Ammon's horn (tissue), 1 donor: ENCODE measurements around the gene GPC3.
A peak's percentile ranks its signal among the peaks of the same experiment; 100 is the strongest.
"Not testable (repeated sequence)": the region's sequence is repeated elsewhere in the genome, so short reads cannot be mapped to it uniquely, and the experiment has no call there.

ENCODE experiments used
- DNase-seq: peaks from one replicate; pipeline ENCODE4 v3.0.0-alpha.2; 2016; ENCODE audit warnings: low spot score

Gene GPC3

DNA sequence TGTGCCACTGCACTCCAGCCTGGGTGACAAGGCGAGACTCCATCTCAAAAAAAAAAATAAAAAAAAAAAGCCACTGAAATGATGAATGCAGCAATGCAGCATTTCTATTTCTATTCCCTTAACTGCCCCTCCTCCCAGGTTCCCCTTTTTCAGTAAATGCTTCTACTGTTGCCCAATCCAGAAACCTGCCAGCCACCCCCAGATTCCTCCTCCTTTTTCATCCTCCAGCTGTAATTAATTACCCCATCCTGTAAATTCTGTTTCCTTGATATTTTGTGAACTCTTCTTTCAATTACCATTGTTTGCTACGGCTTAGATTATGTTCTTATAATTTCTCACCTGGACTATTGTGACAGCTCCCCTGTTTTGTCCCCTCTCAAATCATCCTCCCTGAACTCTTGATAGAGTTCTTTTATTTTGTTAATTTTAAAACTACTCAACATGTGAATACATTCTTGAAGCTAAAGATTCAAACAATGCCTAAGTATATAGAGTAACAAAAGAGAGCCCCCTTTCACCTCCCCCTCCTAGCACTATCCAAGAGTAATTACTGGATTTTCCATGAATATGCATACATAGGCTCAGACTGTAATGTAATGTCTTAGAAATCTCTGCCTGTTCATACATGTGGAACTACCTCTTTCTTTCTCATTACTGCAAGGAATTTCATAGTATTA is 429.5 kb downstream of the GPC3 start:
- no peak for DNase-seq

GRCh38 chrX:133550665-133551485 is 434.5 kb downstream of the GPC3 start:
- DNase-seq = no peak

DNA sequence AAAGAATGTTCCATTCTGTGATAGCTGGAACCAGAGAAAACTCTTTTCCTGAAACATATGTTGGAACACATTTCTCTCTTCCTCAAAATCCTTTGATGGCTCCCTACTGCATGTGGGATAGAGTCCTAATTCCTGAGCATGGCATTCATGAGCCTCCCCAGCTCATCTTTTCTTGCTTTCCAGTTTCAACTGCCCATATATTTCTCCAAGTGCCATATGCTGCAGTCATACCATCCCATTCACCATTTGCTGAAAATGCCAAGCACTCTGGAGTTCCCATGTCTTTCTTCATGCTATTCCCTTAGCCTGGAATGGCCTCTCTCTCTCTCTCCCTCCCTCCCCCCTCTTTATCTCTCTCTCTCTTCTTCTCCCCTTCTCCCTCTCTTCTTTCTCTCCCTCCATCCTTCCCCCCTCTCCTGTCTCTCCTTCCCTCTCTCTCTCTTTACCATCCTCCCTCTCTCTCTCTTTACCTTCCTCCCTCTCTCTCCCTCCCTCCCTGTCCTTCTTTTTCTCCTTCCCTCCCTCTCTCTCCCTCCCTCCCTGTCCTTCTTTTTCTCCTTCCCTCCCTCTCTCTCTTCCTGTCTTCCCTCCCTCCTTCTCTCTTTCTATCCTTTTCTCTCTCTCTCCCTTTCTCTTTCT is 436.0 kb downstream of the GPC3 start:
- no peak for DNase-seq

DNA sequence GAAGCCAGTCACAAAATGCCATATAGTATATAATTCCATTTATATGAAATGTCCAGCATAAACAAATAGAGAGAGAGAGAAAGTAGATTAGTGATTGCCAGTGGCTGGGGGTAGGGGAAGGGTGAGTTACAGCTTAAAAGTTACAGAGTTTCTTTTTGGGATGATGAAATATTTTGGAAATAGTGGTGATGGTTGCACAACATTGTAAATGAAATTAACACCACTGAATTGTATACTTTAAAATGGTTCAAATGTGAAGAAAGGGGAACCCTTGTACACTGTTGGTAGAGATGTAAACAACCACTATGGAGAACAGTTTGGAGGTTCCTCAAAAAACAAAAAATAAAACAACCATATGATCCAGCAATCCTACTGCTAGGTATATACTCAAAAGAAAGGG is 439.0 kb downstream of the GPC3 start:
- DNase-seq = no peak

GRCh38 chrX:133544778-133545177 is 440.6 kb downstream of the GPC3 start:
- DNase-seq = no peak

GRCh38 chrX:133544115-133544514 is 441.3 kb downstream of the GPC3 start:
- no peak for DNase-seq

GRCh38 chrX:133543654-133544053 is 441.7 kb downstream of the GPC3 start:
- no peak for DNase-seq

DNA sequence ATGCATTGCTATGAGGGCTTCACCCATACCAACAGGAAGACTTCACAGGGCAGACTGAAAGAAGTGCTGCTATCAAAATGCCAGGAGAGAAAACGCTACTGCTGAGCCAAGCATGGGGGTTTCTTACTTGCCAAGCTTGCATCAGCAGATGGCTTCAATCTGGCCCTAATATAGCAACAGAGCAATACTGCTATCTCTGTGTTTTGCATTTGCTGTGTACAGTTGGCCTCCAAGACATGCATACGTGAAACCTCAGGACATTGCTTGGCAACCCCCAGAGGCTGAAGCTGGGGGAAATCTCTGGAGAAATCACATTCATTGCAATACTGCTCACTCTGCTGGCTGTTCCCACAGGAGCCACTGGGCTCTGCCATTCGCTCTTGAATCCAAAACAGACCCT is 442.9 kb downstream of the GPC3 start:
- DNase-seq = peak; percentile 11

- no peak for DNase-seq
Measured at GRCh38 chrX:133541021-133541420, 444.4 kb downstream of the GPC3 start.

DNA sequence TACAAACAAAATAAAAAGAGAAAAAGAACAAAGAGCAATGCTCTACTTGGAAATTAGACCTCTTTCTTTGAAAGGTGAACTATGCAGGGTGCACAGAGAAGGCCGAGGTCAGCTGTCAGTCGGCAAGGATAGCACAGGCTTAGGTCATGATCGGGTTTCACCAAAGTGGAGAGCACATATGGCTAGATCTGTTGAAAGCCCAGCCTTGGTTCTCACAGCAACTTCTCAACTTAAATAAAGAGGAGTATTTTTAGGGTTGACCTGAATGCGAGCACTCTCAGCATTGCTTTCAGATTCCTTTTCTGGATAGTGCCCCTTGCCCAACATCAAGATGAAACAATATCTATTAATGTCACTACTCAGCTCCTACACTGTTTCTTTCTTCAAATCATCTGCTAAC is 447.2 kb downstream of the GPC3 start:
- no peak for DNase-seq

DNA sequence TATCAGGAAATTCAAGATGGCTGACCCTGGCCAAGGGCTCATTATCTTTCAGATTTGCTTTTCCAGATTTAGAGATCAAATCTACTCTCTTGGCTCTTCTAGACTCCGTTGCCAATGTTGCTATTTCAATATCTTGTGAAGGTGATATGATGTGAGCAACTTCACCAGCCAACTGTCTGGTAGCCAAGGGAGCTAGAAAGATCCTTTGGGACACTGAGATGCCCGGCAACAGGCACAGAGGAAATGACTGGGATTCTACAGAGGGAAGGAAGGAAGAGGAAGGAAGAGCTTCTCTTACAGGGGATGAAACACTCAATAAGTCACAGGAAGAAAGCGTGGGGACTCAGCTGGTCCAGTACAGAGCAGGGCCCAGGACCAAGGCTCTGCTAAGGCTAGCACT is 448.3 kb downstream of the GPC3 start:
- no peak for DNase-seq

DNA sequence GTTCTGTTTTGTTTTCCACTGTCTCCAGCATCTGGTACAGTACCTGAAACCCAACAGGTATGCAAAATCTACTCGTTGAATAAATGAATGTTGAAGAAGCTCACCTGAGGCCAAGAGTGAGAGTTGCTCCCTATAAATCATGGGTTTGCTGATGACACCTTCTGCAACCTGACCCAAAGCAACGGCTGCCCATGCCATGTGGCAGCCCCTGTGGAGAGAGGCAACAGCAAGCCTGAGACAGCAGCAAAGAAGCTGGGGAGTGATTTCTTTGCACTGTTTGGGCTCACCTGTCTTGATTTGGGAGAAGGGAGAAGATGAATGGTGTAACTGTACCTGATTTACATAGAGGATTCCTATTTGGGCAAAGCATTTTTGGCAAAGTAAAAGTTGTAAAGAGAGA is 450.3 kb downstream of the GPC3 start:
- DNase-seq = no peak

DNA sequence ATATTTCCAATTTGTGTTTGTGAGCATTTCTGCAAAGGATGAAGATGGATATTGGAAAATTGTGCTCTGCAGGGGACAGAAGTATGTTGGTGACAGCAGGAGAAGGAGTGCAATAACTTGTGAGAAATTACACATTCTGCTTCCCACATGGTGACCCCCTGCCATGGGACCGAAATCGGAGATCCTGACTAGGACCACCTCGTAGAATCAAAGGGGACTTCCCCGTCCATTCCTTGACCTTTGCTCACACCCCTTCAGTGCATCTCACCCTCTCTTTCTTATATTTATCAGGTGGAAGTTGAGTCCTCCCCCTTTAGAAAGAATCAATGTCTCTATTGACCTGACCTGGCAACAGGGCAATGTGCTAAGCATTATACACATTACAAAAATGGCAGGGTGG is 451.2 kb downstream of the GPC3 start:
- DNase-seq = no peak

DNA sequence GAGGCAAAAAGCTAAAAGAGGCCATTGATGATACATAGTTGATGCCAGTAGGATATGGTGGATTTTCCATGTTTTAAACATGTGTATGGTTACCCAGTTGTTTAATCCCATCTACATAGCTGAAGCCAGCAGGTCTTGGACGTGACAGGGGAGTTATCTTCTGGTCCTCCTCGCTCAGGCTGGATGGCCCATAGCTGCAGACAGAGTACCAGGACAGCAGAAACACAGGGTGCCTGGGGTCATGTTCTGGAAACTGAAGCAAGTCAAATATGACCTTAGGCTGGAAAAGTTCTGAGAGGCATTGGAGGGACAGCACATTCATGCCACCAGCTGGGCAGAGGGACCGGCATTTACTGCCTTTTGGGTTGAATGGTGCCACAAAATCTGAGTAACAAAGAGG is 452.1 kb downstream of the GPC3 start:
- no peak for DNase-seq

DNA sequence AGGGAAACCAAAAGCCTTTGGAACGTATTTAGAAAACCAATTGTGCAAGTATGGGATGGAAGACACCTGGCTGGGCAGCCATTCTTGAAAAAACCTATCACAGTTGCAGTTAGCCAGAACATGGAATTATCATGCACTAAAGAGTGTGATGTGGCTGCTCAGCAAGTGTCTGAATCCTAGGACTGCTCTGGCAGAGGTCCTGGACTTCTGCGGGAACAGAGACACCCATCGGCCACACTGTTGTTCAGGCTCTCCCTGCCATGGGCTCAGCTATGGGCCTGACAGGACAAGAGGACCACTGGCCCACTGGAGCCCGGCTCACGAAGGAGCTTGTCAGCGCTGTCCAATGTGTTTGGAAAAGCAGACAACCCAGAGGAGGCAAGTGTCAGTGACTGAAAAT is 454.4 kb downstream of the GPC3 start:
- no peak for DNase-seq

DNA sequence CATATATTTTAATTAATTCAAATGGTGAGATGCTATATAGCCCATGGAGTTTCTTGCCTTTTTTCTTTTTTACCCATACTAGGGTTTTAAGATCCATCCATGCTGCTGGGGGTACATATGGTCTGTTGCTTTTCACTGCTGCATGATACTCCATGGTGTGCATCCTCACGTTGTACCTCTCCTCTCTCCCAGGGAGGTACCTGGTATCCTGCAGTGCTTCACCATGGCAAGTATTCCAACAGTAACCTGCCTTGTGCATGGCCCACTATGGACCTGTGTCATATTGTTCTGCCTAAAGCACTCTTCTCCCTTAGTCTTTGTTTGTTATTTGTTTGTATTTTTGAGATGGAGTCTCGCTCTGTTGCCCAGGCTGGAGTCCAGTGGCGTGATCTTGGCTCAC is 455.8 kb downstream of the GPC3 start:
- DNase-seq = no peak

- no peak for DNase-seq
Measured at GRCh38 chrX:133527825-133528224, 457.6 kb downstream of the GPC3 start.

DNA sequence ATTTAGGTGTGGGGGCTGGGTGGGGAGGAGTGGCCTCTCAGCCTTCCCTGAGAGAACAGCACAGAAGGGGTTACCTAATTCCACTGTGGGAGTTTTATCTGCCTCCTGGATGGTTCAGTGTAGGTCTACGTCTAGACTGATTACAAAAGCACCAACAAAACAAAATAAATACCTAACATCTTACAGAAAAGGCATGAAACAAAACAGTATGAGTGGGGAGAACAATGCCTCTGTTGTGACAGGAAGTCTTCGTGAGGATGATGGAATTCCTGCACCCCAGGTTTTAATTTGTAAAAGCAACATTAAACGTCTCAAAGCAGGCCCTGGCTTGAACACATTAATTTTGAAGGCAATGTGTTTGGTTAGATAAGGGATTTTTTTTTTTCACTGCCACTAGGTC is 458.0 kb downstream of the GPC3 start:
- DNase-seq = no peak

GRCh38 chrX:133526773-133527172 is 458.6 kb downstream of the GPC3 start:
- not testable (repeated sequence) for DNase-seq

GRCh38 chrX:133523526-133523925 is 461.9 kb downstream of the GPC3 start:
- no peak for DNase-seq

DNA sequence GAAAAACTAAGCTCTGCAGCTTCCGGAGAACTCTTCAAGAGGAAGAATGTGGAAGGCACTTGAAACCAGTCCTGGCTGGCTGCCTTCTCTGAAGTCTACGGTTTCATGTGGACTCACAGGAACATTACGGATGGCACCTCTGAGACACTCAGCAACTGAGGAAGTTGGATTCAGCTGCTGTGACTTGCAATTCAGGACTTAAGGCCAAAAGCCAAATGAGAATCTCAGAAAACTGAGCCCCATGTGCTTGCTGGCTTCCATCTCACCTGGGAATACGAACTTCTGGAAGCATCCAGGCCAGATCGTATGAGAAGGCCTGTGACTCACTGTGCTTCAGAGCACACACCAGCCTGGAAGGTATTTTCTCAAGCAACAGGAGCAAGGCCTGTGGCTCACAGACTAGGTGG is 462.3 kb downstream of the GPC3 start:
- DNase-seq = no peak

DNA sequence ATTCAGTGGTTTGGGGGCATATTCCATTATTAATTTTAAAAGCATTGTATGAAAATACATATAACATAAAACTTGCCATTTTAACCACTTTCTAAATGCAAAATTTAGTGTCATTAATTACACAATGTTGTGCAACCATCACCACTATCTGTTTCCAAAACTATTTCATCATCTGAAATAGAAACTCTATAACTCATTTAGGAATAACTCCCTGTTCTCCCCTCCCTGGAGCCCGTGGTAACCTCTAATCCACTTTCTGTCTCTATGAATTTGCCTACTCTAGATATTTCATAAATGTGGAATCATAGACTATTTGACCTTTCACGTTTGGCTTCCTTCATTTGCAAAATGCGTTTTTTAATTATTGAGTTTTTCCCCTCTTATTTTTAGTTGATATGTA is 468.7 kb downstream of the GPC3 start:
- no peak for DNase-seq

- no peak for DNase-seq
Measured at GRCh38 chrX:133514486-133514885, 470.9 kb downstream of the GPC3 start.
